ENCODE results near the gene DNM1L.

Gene DNM1L

GRCh38 chr12:32788405-32788804 lies 109.3 kb downstream of the DNM1L start:
- Histone ChIP-seq H3K79me2 (no peaks in the 10 kb centered on the region), H3K9me3 (ENCODE audit: control insufficient read depth, low read length) (no peaks in the 10 kb centered on the region), H3K27ac (no peak overlapping the region), H3K9ac (no peak overlapping the region), H3K4me1 (no peaks in the 10 kb centered on the region), H3K27me3 (ENCODE audit: control insufficient read depth, insufficient read depth, low read length) (no peaks in the 10 kb centered on the region), H3K4me3 (ENCODE audit: low read depth, low read length) (no peak overlapping the region), H3K4me2 (ENCODE audit: low read length) (no peak overlapping the region), H3K36me3 (ENCODE audit: control insufficient read depth, insufficient read depth, low read length) (no peaks in the 10 kb centered on the region), H2AFZ (no peak overlapping the region)
- TF ChIP-seq CTCF (IDR thresholded peaks at IDR 0.05) = no peak

GRCh38 chr12:32789446-32789845 lies 110.3 kb downstream of the DNM1L start:
- Histone ChIP-seq H3K4me1 (no peaks in the 10 kb centered on the region), H3K79me2 (no peaks in the 10 kb centered on the region), H3K27me3 (ENCODE audit: control insufficient read depth, insufficient read depth, low read length) (no peaks in the 10 kb centered on the region), H3K9ac (no peak overlapping the region), H2AFZ (no peak overlapping the region), H3K4me3 (ENCODE audit: low read depth, low read length) (no peak overlapping the region), H3K36me3 (ENCODE audit: control insufficient read depth, insufficient read depth, low read length) (no peaks in the 10 kb centered on the region), H3K4me2 (ENCODE audit: low read length) (no peak overlapping the region), H3K9me3 (ENCODE audit: control insufficient read depth, low read length) (no peaks in the 10 kb centered on the region), H3K27ac (no peak overlapping the region)
- no peak for TF ChIP-seq CTCF (IDR thresholded peaks at IDR 0.05)

- no peak overlapping the region for H3K4me3 ChIP-seq (ENCODE audit: low read depth, low read length)
- TF ChIP-seq CTCF (IDR thresholded peaks at IDR 0.05) = no peak
- no peak overlapping the region for H3K27ac ChIP-seq
- H3K79me2 ChIP-seq = no peaks in the 10 kb centered on the region
- no peak overlapping the region for H2AFZ ChIP-seq
- no peaks in the 10 kb centered on the region for H3K27me3 ChIP-seq (ENCODE audit: control insufficient read depth, insufficient read depth, low read length)
- H3K4me1 ChIP-seq = no peaks in the 10 kb centered on the region
- H3K9me3 ChIP-seq (ENCODE audit: control insufficient read depth, low read length) = no peaks in the 10 kb centered on the region
- no peaks in the 10 kb centered on the region for H3K36me3 ChIP-seq (ENCODE audit: control insufficient read depth, insufficient read depth, low read length)
- no peak overlapping the region for H3K9ac ChIP-seq
- no peak overlapping the region for H3K4me2 ChIP-seq (ENCODE audit: low read length)
These were observed 110.8 kb downstream of the DNM1L start for GRCh38 chr12:32789916-32790315.

GRCh38 chr12:32794281-32794680 lies 115.2 kb downstream of the DNM1L start:
- H3K4me3 ChIP-seq (ENCODE audit: low read depth, low read length) = no peak overlapping the region

More at GRCh38 chr12:32794281-32794680, 115.2 kb downstream of the DNM1L start:
- Histone ChIP-seq H3K9ac (no peak overlapping the region), H3K4me1 (no peaks in the 10 kb centered on the region), H3K36me3 (ENCODE audit: control insufficient read depth, insufficient read depth, low read length) (no peaks in the 10 kb centered on the region), H3K79me2 (no peaks in the 10 kb centered on the region), H3K4me2 (ENCODE audit: low read length) (no peak overlapping the region), H2AFZ (no peak overlapping the region), H3K27me3 (ENCODE audit: control insufficient read depth, insufficient read depth, low read length) (no peaks in the 10 kb centered on the region), H3K9me3 (ENCODE audit: control insufficient read depth, low read length) (no peaks in the 10 kb centered on the region), H3K27ac (no peak overlapping the region)
- no peak for TF ChIP-seq CTCF (IDR thresholded peaks at IDR 0.05)

Data from parathyroid adenoma (tissue), 2 donors.